HG03066 (cell line): Measurements from ENCODE around the gene CRISP2.
"Not testable (repeated sequence)": the region's sequence is repeated elsewhere in the genome, so short reads cannot be mapped to it uniquely, and the experiment has no call there.

ENCODE experiments used
- ATAC-seq: cut with Tn5 transposase; IDR thresholded peaks from one replicate; pipeline ENCODE4 v1.9.1; 2021; ENCODE audit warnings: low read depth; ENCODE audit not compliant: unreplicated experiment

Gene CRISP2

DNA sequence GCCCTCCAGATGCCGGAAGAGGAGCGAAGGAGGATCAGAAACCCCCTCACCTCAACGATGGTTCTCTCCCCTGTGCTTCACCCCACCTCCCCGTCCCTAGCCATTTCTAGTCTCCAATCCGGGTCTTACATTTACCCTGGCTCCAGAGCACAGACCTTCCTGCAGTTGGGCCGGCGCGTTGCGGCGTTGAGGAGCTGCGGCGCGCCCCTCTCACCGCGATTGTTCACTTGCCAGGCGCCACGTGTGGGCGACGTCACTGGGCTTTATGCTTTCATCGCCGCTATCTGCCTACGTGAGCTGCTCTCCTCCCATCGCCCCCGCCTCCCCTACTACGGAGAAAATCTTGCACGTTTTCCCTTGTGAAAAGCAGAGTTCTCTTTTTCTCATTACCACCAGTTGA, at the start of gene CRISP2:
Gene CRISP2 (minus strand): TSS at position 198 of the 400 bp plus-strand sequence. CDS start 4,347 bp downstream, outside the sequence.
- no peak for ATAC-seq

DNA sequence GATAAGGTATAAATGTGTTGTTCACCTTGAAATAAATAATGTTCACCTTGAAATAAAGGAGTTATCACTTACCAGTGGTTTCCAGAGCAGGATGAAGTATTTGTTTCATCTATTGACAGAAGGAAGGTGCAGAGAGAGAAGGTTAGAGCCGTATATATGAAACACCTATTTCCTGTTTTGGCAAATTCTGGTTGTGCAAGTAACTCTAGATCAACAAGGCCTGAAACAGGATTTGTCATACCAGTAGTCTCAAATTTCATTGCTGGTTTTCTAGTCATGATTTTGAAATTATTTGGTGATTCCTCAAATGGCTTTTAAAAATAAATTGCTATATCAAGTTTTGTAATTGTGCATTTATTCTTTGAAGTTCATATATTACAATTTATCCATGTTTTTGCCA, 30.9 kb upstream of the CRISP2 start, which contains the start of gene CRISP3:
Gene CRISP3 (minus strand): TSS at position 130 of the 400 bp plus-strand sequence. CDS start 21 bp downstream, at position 109.
- ATAC-seq: no peak

GRCh38 chr6:49743429-49743828, 30.1 kb upstream of the CRISP2 start:
- no peak for ATAC-seq

DNA sequence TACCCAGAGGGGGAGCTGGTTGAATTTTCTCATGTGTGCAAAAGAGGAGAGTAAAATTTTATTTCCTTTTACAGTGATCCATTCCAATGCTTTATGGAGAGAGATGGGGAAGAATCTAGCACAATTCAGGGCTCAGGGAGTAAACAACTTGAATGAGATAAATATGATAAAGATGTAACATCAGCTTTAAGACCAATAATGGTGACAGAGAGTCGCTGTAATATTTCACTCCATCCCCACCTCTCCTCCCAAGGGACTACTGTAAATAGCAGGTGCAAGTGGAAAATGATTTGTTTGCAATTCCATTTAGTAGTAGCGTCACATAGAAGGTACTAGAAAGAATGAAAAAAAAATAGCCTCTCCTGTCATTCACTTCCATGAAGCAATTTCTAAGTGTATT, 26.1 kb upstream of the CRISP2 start:
- no peak for ATAC-seq

DNA sequence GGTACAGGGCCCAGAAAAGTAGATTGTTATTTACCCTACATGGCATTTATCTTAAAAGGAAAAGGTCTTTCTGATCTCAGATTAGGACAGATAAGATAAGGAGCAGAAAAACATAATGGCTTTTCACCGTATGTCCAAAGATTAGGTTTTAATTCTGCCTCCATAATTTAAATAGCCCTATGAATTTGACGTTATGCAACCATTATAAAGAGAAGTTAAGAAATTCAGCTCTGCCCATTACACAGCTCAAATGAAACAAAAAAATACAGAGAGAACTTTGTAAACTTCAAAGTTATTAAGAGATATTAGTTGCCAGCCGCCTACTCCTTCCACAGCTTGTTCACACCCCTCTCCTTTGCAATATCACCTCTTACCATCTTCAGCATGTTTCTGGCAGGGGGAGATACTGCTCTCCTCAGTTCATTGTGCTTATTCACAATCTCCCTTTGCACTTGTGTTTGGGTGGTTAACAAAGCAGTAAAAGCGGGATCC, 22.7 kb upstream of the CRISP2 start:
- no peak for ATAC-seq

DNA sequence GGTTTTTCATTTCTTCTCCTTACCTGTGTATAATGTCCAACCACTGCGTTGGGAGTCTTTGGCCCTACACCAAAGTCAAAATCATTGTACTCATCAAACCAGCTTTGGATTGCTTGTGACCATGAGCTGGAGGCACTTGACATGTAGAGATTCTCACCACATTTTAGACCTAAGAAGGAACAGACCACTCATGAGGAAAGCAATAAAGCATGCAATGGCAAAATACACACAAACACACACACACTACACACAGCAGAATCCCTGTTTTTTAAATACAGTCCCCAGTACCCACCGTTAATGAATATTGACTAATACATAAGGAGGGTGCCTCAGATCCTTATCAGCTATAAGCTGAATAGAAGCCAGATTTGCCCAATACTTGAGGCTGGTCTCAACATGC, 20.3 kb upstream of the CRISP2 start:
- no peak for ATAC-seq

- ATAC-seq: no peak
Observed at GRCh38 chr6:49732781-49733180, 19.4 kb upstream of the CRISP2 start.

DNA sequence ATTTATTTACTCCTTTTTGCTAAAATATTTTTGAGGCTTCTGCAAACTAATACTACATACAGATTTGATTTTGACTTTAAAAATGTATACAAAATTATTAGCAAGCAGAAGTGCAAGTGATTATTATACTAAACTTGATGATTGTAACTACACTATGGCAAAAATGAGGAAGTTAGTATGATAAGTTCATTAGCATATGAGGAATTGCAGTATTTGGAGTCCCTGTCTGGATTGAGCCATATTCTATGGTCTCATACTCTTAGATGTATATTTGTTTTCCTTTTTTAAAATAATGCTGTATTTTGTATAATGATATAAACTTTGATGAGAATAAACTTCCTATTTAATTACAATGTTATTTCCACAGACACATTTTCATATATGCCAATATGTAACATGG, 16.9 kb upstream of the CRISP2 start:
- no peak for ATAC-seq

DNA sequence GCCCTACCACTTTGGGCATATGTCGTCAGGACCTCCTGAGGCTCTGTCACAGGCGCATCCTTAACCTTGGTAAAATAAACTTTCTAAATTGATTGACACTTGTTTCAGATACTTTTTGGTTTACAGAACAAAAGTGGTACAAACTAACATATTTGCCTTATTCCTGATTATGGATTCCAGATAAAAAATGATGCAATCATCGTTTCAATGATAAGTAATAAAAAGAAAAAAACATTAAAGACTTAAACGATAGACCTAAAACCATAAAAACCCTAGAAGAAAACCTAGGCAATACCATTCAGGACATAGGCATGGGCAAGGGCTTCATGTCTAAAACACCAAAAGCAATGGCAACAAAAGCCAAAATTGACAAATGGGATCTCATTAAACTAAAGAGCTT, 10.6 kb upstream of the CRISP2 start:
- not testable (repeated sequence) for ATAC-seq

DNA sequence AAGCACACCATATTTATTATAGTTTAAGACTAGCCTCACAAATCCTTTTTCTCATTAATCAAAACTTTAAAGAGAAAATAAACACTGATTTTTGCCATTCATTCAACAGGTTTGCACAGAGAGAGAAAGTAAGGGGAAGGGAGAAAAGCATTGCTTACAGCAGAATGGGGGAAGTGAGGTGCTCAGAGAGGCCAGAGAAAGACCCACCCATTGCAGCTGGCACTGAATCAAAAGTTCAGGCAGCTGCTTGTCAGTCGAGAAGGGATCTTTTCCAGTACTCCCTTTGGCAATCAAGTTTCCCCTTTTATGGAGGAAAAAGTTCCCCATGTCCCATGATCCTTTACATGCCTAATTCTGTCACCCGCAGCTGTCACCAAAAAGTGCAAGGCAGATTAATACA, 8.0 kb upstream of the CRISP2 start:
- ATAC-seq: no peak

DNA sequence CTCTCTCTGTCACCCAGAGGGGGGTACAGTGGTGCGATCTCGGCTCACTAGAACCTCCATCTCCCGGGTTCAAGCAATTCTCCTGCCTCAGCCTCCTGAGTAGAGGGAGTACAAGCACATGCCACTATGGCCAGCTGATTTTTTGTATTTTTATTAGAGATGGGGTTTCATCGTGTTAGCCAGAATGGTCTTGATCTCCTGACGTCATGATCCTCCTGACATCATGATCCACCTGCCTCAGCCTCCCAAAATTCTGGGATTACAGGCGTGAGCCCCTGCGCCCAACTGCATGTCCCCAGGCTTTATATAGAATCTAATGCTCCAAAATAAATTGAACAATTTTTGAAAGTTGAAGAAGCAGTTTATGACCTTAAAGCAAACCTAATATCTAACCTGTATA, 7.0 kb upstream of the CRISP2 start:
- no peak for ATAC-seq

- no peak for ATAC-seq
Observed at GRCh38 chr6:49698478-49698877, 14.9 kb downstream of the CRISP2 start.

DNA sequence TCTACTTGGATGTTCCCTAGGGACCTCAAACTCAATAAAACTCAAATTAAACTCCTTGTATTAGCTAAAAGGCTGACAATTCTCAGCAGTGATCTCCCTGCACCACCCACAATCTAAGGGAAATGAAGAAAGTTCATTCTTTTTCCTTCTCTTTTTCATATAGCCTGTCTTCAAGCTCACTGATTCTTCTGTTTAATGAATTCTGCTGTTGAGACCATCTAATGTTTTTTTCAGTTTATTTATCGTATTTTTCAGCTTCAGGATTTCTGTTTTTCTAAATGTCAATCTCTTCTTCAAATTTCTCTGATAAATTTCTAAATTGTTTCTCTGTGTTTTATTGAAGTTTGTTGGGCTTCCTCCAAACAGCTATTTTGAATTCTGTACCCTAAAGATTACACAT, 19.8 kb downstream of the CRISP2 start:
- no peak for ATAC-seq

- no peak for ATAC-seq
Observed at GRCh38 chr6:49692534-49692933, 20.8 kb downstream of the CRISP2 start.

DNA sequence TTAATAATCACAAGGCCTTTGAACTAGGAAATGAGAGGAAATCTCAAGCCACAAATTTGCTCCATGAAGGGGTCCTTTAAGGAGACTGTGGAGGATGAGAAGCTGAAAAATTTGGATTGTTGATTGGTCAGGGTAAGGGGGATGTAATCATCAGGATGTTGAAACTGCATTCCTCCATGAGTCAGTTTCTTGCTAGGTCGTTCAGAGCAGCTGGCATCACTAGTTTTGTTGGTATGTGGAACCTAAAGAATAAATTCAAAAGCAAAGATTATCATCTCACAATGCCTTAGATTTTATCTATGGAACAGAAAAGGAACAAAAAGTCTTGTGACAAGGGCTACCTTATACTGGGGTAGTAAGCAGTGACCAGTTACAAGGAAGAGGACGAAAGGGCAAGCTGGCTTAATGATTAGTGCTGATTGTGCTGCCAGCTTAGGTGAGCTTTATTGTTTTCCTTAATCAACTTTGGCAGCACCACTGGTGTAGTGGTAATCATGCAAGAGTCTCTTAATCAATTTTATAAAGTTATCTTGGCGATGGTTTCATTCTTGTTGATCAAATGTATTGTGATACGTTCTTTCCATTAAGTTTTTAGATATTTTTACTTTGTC, 36.6 kb downstream of the CRISP2 start:
- no peak for ATAC-seq

DNA sequence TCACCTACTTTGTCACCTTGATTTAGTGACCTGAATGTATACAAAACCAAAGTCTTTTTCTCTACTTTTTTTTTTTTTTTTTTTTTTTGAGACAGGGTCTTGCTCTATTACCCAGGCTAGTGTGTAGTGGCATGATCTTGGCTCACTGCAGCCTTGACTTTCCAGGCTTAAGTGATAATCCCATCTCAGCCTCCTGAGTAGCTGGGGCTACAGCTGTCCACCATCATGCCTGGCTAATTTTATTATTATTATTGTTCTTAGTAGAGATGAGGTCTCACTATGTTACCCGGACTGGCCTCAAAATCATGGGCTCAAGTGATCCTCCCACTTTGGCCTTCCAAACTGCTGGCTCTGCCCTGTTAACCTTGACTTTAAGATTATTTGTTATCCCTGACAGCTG, 37.5 kb downstream of the CRISP2 start:
- no peak for ATAC-seq

DNA sequence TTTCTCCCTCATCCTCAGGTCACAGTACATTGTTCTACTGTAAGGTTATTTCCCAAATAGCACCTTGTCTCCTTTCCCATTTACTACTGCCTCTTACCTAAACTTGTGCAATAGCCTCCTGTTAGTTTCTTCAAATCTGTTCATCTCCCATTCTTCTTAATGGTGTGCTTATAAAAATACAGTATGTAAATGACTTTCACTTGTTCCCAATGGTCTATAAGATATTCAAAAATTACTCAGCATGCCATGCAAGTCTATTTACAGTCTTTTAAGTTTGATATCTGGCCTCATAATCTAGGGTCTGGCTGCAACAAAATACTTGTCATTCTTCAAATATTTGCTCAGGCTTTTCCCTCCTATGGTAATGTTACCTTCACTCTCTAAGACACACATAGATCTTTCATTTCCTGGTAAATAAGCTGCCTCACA, 45.2 kb downstream of the CRISP2 start:
- no peak for ATAC-seq

DNA sequence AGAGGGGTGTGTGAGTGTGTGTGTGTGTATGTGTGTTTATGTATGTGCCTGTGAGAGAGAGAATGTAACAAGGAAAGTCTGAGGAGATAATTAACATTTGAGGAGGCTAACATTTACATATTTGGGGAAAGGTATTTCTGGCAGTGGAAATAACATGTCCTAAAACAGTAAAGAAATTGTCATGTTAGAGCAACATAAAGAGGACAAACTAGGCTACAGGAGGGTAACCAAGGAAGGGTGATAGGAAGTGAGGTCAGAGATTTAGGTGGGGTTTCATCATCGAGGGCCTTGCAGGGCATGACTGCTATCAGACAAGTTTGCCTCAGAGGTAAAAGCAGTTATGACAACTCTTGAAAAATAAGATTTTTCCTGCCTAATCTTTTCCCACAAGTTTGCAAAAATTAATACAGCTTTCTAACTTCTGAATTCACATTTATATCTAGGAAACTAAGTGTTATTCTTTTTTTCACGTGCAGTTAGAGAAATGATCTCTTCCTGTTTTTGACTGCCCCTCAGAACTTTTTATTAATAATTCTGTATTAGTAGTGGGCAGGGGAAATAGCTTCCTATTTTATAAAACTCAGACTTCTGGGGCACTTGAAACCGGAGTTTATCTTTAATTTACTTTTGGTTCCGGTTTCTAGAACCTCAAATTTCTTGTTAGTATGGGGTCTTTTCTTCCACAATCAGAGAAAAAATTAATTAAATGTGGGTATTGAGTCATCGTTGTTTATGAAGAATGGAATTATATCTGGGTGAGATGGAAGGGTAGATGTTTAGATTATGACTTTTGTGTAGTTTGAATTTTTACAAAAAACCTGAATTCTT, 46.2 kb downstream of the CRISP2 start:
- ATAC-seq: no peak

DNA sequence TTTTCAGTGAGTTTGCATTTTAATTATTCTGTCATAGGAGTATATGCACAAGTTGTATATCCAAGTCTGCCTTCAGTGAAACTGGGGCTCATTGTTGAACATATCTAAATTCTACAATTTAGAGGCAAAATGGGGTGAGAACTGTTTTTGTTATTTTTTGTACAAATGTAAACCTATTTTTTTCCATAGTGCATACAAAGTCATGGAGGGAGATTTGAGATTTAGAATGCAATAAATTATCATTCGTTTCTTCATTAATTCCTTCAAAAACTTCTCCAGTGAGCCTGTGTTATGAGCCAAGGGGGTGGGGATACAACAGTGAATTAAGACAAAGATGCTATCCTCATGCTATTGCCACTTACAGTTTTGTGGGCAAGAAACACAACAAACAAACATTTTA, 46.9 kb downstream of the CRISP2 start:
- no peak for ATAC-seq

GRCh38 chr6:49664817-49665216, 48.5 kb downstream of the CRISP2 start:
- no peak for ATAC-seq

DNA sequence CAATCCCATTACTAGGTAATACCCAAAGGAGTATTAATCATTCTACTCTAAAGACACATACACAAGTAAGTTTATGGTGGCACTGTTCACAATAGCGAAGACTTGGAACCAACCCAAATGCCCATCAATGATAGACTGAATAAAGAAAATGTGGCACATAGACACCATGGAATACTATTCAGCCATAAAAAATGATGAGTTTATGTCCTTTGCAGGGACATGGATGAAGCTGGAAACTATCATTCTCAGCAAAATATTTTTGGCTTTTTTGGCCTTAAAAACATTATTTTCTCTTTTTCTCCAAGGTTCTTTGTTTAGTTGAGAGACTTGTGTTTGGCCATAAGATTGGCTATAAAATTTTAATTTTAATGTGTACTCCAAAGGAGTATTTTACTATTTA, 49.3 kb downstream of the CRISP2 start:
- ATAC-seq: not testable (repeated sequence)

GRCh38 chr6:49662892-49663261, 50.5 kb downstream of the CRISP2 start:
- no peak for ATAC-seq
